Stimulated activated CD4-positive, alpha-beta T cell treated with anti-CD3 and anti-CD28 coated beads, Interleukin-12 subunit alpha, Interleukin-12 subunit beta, amount 100 ng/mL, for 4 hours (primary cell): ENCODE data around the gene IPO13.
A peak's percentile ranks its signal among the peaks of the same experiment; 100 is the strongest.

ENCODE experiments used
- DNase-seq: peaks from one replicate; pipeline ENCODE4 v3.0.0-alpha.2; 2020

IPO13 gene

GRCh38 chr1:43931711-43932660, 14.8 kb upstream of the IPO13 start:
- DNase-seq, result no peak

GRCh38 chr1:43932786-43933385, 13.9 kb upstream of the IPO13 start:
- DNase-seq, result no peak

GRCh38 chr1:43933386-43934100, 13.2 kb upstream of the IPO13 start, which contains the start of gene ARTN:
Gene ARTN (plus strand): TSS chr1:43933801. CDS start chr1:43935657, 1,856 bp downstream.
- DNase-seq, result no peak

GRCh38 chr1:43934101-43934985, 12.4 kb upstream of the IPO13 start:
- DNase-seq, result peak; percentile 50

GRCh38 chr1:43934986-43935324, 11.8 kb upstream of the IPO13 start:
- DNase-seq, result no peak

- no peak for DNase-seq
Measured at GRCh38 chr1:43935711-43936427, 10.9 kb upstream of the IPO13 start.

GRCh38 chr1:43936431-43937151, 10.2 kb upstream of the IPO13 start:
- no peak for DNase-seq

GRCh38 chr1:43937179-43937865, 9.4 kb upstream of the IPO13 start:
- no peak for DNase-seq

GRCh38 chr1:43938383-43938782, 8.4 kb upstream of the IPO13 start:
- no peak for DNase-seq

- DNase-seq, result no peak
Measured at GRCh38 chr1:43938892-43939587, 7.7 kb upstream of the IPO13 start.

- no peak for DNase-seq
Measured at GRCh38 chr1:43942411-43942810, 4.3 kb upstream of the IPO13 start.

- DNase-seq, result no peak
Measured at GRCh38 chr1:43944860-43945259, 1.9 kb upstream of the IPO13 start.

GRCh38 chr1:43945674-43946235, 995 bp upstream of the IPO13 start:
- no peak for DNase-seq

- DNase-seq, result no peak
Measured at GRCh38 chr1:43947061-43947873, 517 bp downstream of the IPO13 start.

- no peak for DNase-seq
Measured at GRCh38 chr1:43947874-43948437, 1.2 kb downstream of the IPO13 start.

GRCh38 chr1:43949678-43950077, 2.9 kb downstream of the IPO13 start:
- no peak for DNase-seq

- DNase-seq, result no peak
Measured at GRCh38 chr1:43951021-43951985, 4.6 kb downstream of the IPO13 start.
